DMS53 (cell line): ENCODE measurements around the gene PRKAR2B.

Experiments
- DNase-seq: peaks from one replicate; lab custom pipeline; 2025; lab: John Stamatoyannopoulos, UW

The PRKAR2B gene

GRCh38 chr7:107158028-107158427, 113.5 kb downstream of the PRKAR2B start:
- DNase-seq: no peak

GRCh38 chr7:107160389-107160788, 115.9 kb downstream of the PRKAR2B start:
- no peak for DNase-seq

- DNase-seq: no peak
These were observed 116.9 kb downstream of the PRKAR2B start for GRCh38 chr7:107161415-107161814.

- DNase-seq: peak; percentile 24
These were observed 118.0 kb downstream of the PRKAR2B start for GRCh38 chr7:107162475-107162874.

- peak; percentile 66 for DNase-seq
These were observed 119.6 kb downstream of the PRKAR2B start for GRCh38 chr7:107164092-107164491.

- no peak for DNase-seq
These were observed 120.8 kb downstream of the PRKAR2B start for GRCh38 chr7:107165341-107165740.

GRCh38 chr7:107166736-107167426, 122.4 kb downstream of the PRKAR2B start:
- DNase-seq: peak; percentile 34

- peak; percentile 88 for DNase-seq
These were observed 123.2 kb downstream of the PRKAR2B start for GRCh38 chr7:107167483-107168232.

GRCh38 chr7:107168233-107169119, 124.0 kb downstream of the PRKAR2B start, which contains the start of gene HBP1:
TSS of gene HBP1 (plus strand) at chr7:107169003. CDS start at chr7:107179894, 10,891 bp downstream.
- peak; percentile 100 for DNase-seq

- peak; percentile 99 for DNase-seq
These were observed 124.9 kb downstream of the PRKAR2B start for GRCh38 chr7:107169120-107170050.

GRCh38 chr7:107170051-107170915, 125.8 kb downstream of the PRKAR2B start:
- DNase-seq: no peak

- no peak for DNase-seq
These were observed 127.0 kb downstream of the PRKAR2B start for GRCh38 chr7:107171496-107171895.

- DNase-seq: peak; percentile 20
These were observed 127.9 kb downstream of the PRKAR2B start for GRCh38 chr7:107172276-107173032.

GRCh38 chr7:107173191-107173590, 128.7 kb downstream of the PRKAR2B start:
- DNase-seq: peak; percentile 52

GRCh38 chr7:107173691-107174406, 129.3 kb downstream of the PRKAR2B start:
- no peak for DNase-seq

- peak; percentile 29 for DNase-seq
These were observed 135.0 kb downstream of the PRKAR2B start for GRCh38 chr7:107179326-107180164.

- peak; percentile 58 for DNase-seq
These were observed 135.9 kb downstream of the PRKAR2B start for GRCh38 chr7:107180378-107180777.

GRCh38 chr7:107181172-107181571, 136.7 kb downstream of the PRKAR2B start:
- no peak for DNase-seq
